Measurements from ENCODE around the gene MILR1.
"Not testable (repeated sequence)": the region's sequence is repeated elsewhere in the genome, so short reads cannot be mapped to it uniquely, and the experiment has no call there.

MILR1 gene

GRCh38 chr17:64471440-64471839 lies 22.5 kb downstream of the MILR1 start:
- DNase-seq (ENCODE audit: low read depth), result no peak

- no peak for DNase-seq (ENCODE audit: low read depth)
Measured at GRCh38 chr17:64472564-64472963, 23.6 kb downstream of the MILR1 start.

- DNase-seq (ENCODE audit: low read depth), result no peak
Measured at GRCh38 chr17:64477849-64478248, 28.9 kb downstream of the MILR1 start.

- DNase-seq (ENCODE audit: low read depth), result no peak
Measured at GRCh38 chr17:64480951-64481350, 32.0 kb downstream of the MILR1 start.

GRCh38 chr17:64484380-64484779 lies 35.5 kb downstream of the MILR1 start:
- no peak for DNase-seq (ENCODE audit: low read depth)

GRCh38 chr17:64488301-64488700 lies 39.4 kb downstream of the MILR1 start:
- DNase-seq (ENCODE audit: low read depth), result no peak

- DNase-seq (ENCODE audit: low read depth), result peak; percentile 56
Measured at GRCh38 chr17:64491034-64491860, 42.3 kb downstream of the MILR1 start.

GRCh38 chr17:64491994-64492393 lies 43.1 kb downstream of the MILR1 start:
- peak; percentile 40 for DNase-seq (ENCODE audit: low read depth)

- DNase-seq (ENCODE audit: low read depth), result no peak
Measured at GRCh38 chr17:64492481-64493109, 43.7 kb downstream of the MILR1 start.

- DNase-seq (ENCODE audit: low read depth), result no peak
Measured at GRCh38 chr17:64494121-64494520, 45.2 kb downstream of the MILR1 start.

GRCh38 chr17:64495300-64495699 lies 46.4 kb downstream of the MILR1 start:
- not testable (repeated sequence) for DNase-seq (ENCODE audit: low read depth)

GRCh38 chr17:64496348-64496785 lies 47.5 kb downstream of the MILR1 start:
- peak; percentile 18 for DNase-seq (ENCODE audit: low read depth)

- DNase-seq (ENCODE audit: low read depth), result peak; percentile 94
Measured at GRCh38 chr17:64496786-64497564, 48.1 kb downstream of the MILR1 start, which contains the start of gene POLG2. Gene POLG2 (minus strand): TSS chr17:64497054. CDS start chr17:64496968, 86 bp downstream.

GRCh38 chr17:64497565-64498035 lies 48.7 kb downstream of the MILR1 start:
- DNase-seq (ENCODE audit: low read depth), result no peak

GRCh38 chr17:64498308-64499203 lies 49.6 kb downstream of the MILR1 start:
- DNase-seq (ENCODE audit: low read depth), result peak; percentile 63

GRCh38 chr17:64499805-64500486 lies 51.0 kb downstream of the MILR1 start:
- peak; percentile 63 for DNase-seq (ENCODE audit: low read depth)

GRCh38 chr17:64500487-64500859 lies 51.6 kb downstream of the MILR1 start:
- no peak for DNase-seq (ENCODE audit: low read depth)

- DNase-seq (ENCODE audit: low read depth), result no peak
Measured at GRCh38 chr17:64500862-64501765, 52.2 kb downstream of the MILR1 start.

- no peak for DNase-seq (ENCODE audit: low read depth)
Measured at GRCh38 chr17:64502021-64502420, 53.1 kb downstream of the MILR1 start.

GRCh38 chr17:64502809-64503208 lies 53.9 kb downstream of the MILR1 start:
- peak; percentile 52 for DNase-seq (ENCODE audit: low read depth)
